GM19035 (cell line): ENCODE data around the gene CDRT15.
"Not testable (repeated sequence)": the region's sequence is repeated elsewhere in the genome, so short reads cannot be mapped to it uniquely, and the experiment has no call there.

Experiments
- ATAC-seq: cut with Tn5 transposase; IDR thresholded peaks from one replicate; pipeline ENCODE4 v1.9.1; 2021; ENCODE audit not compliant: unreplicated experiment

CDRT15 gene

GRCh38 chr17:14190774-14191173 is 45.9 kb downstream of the CDRT15 start:
- not testable (repeated sequence) for ATAC-seq

GRCh38 chr17:14186443-14186842 is 50.2 kb downstream of the CDRT15 start:
- not testable (repeated sequence) for ATAC-seq
